ENCODE results near the gene EVI5L.
A peak's percentile ranks its signal among the peaks of the same experiment; 100 is the strongest.

Gene EVI5L

GRCh38 chr19:7851623-7852500 lies 21.8 kb downstream of the EVI5L start:
- H3K27ac ChIP-seq = peak overlapping the region; percentile 83; the same call in 1 of the 2 replicates
- ChIA-PET CTCF (interaction anchor here (0.5 to 1.5 kb wide), 5 partner anchors 10 to 175 kb away, joined by 4 read pairs; partner anchors contain the start of gene TRAPPC5), POLR2A (ENCODE audit: low non-redundant PET) (interaction anchor here (0.6 kb wide), 1 partner anchor 114 kb away, joined by 3 read pairs; no protein-coding TSS in a partner anchor)
- no peak for DNase-seq (ENCODE audit: low spot score)
- TF ChIP-seq CTCF (conservative IDR thresholded peaks at IDR 0.05; ENCODE audit: low read depth) = no peak

- no peak overlapping the region for H3K27ac ChIP-seq
- POLR2A ChIA-PET (ENCODE audit: low non-redundant PET) = no interaction called here
- CTCF ChIA-PET = interaction anchor here (0.5 to 2.7 kb wide), 10 partner anchors 9 to 1186 kb away, joined by 3 to 10 read pairs (median 4); no protein-coding TSS in a partner anchor
- TF ChIP-seq CTCF (conservative IDR thresholded peaks at IDR 0.05; ENCODE audit: low read depth) = peak; percentile 84
- peak; percentile 74 for DNase-seq (ENCODE audit: low spot score)
Observed at GRCh38 chr19:7852851-7853769, 23.1 kb downstream of the EVI5L start.

GRCh38 chr19:7853770-7854128 lies 23.7 kb downstream of the EVI5L start:
- no peak overlapping the region for H3K27ac ChIP-seq
- POLR2A ChIA-PET (ENCODE audit: low non-redundant PET) = no interaction called here
- no peak for TF ChIP-seq CTCF (conservative IDR thresholded peaks at IDR 0.05; ENCODE audit: low read depth)
- CTCF ChIA-PET = interaction anchor here (0.6 to 2.7 kb wide), 3 partner anchors 15 to 70 kb away, joined by 3 to 10 read pairs (median 3); no protein-coding TSS in a partner anchor
- no peak for DNase-seq (ENCODE audit: low spot score)

- ChIA-PET CTCF (no interaction called here), POLR2A (ENCODE audit: low non-redundant PET) (no interaction called here)
- no peak for DNase-seq (ENCODE audit: low spot score)
- no peak overlapping the region for H3K27ac ChIP-seq
- no peak for TF ChIP-seq CTCF (conservative IDR thresholded peaks at IDR 0.05; ENCODE audit: low read depth)
Observed at GRCh38 chr19:7855426-7856108, 25.5 kb downstream of the EVI5L start.

GRCh38 chr19:7856109-7856591 lies 26.1 kb downstream of the EVI5L start:
- ChIA-PET CTCF (no interaction called here), POLR2A (ENCODE audit: low non-redundant PET) (no interaction called here)
- no peak for TF ChIP-seq CTCF (conservative IDR thresholded peaks at IDR 0.05; ENCODE audit: low read depth)
- DNase-seq (ENCODE audit: low spot score) = no peak
- no peak overlapping the region for H3K27ac ChIP-seq

Measured in RWPE1 (cell line).